GM21737 (cell line): ENCODE measurements around the gene ITGB7.
"Not testable (repeated sequence)": the region's sequence is repeated elsewhere in the genome, so short reads cannot be mapped to it uniquely, and the experiment has no call there.

Experiments
- ATAC-seq: cut with Tn5 transposase; IDR thresholded peaks from one replicate; pipeline ENCODE4 v1.9.1; 2021; ENCODE audit warnings: mild to moderate bottlenecking, moderate library complexity; ENCODE audit not compliant: unreplicated experiment

The ITGB7 gene

GRCh38 chr12:53218551-53219291 is 11.7 kb upstream of the ITGB7 start:
- no peak for ATAC-seq

- no peak for ATAC-seq
Observed at GRCh38 chr12:53217931-53218307, 10.9 kb upstream of the ITGB7 start.

GRCh38 chr12:53217051-53217930 is 10.2 kb upstream of the ITGB7 start:
- ATAC-seq, result no peak

- ATAC-seq, result no peak
Observed at GRCh38 chr12:53215497-53215896, 8.4 kb upstream of the ITGB7 start.

GRCh38 chr12:53214687-53215455 is 7.8 kb upstream of the ITGB7 start:
- ATAC-seq, result no peak

GRCh38 chr12:53214221-53214620 is 7.2 kb upstream of the ITGB7 start:
- no peak for ATAC-seq

- ATAC-seq, result no peak
Observed at GRCh38 chr12:53213348-53213747, 6.3 kb upstream of the ITGB7 start.

GRCh38 chr12:53212931-53213330 is 5.9 kb upstream of the ITGB7 start:
- ATAC-seq, result no peak

- ATAC-seq, result no peak
Observed at GRCh38 chr12:53211476-53212381, 4.7 kb upstream of the ITGB7 start.

- ATAC-seq, result no peak
Observed at GRCh38 chr12:53210843-53211242, 3.8 kb upstream of the ITGB7 start.

- peak; percentile 35 for ATAC-seq
Observed at GRCh38 chr12:53208877-53209463, 1.9 kb upstream of the ITGB7 start.

- no peak for ATAC-seq
Observed at GRCh38 chr12:53208435-53208834, 1.4 kb upstream of the ITGB7 start.

GRCh38 chr12:53205747-53206419 is 1.2 kb downstream of the ITGB7 start:
- peak; percentile 64 for ATAC-seq

- no peak for ATAC-seq
Observed at GRCh38 chr12:53204351-53204750, 2.7 kb downstream of the ITGB7 start.

- ATAC-seq, result not testable (repeated sequence)
Observed at GRCh38 chr12:53202316-53202715, 4.7 kb downstream of the ITGB7 start.

GRCh38 chr12:53201639-53202038 is 5.4 kb downstream of the ITGB7 start:
- no peak for ATAC-seq

GRCh38 chr12:53201177-53201541 is 5.9 kb downstream of the ITGB7 start:
- ATAC-seq, result no peak

- peak; percentile 48 for ATAC-seq
Observed at GRCh38 chr12:53200458-53201176, 6.4 kb downstream of the ITGB7 start.

- no peak for ATAC-seq
Observed at GRCh38 chr12:53200107-53200457, 7.0 kb downstream of the ITGB7 start.
